Measurements from ENCODE around the gene ELOF1. TPM values are rescaled to one million over a fixed set of nuclear protein-coding genes. Genes with fewer than 3 reads are reported as not detected.
A peak's percentile ranks its signal among the peaks of the same experiment; 100 is the strongest.

ELOF1 gene
- total and polyA plus RNA-seq, 2 of the 13 experiments (the other 11 are each of a cell fraction or from before 2014, with no cell fraction given): 14.5 to 43.2 TPM

GRCh38 chr19:11528551-11529341, 30.3 kb downstream of the ELOF1 start, which contains the start of gene ECSIT (continued):
- no peak for TF ChIP-seq GPBP1L1 (CRISPR knock-in tag; IDR thresholded peaks at IDR 0.05)
- no peak for TF ChIP-seq CCDC6 (CRISPR knock-in tag; IDR thresholded peaks at IDR 0.05)
- TF ChIP-seq, protein P1, sequence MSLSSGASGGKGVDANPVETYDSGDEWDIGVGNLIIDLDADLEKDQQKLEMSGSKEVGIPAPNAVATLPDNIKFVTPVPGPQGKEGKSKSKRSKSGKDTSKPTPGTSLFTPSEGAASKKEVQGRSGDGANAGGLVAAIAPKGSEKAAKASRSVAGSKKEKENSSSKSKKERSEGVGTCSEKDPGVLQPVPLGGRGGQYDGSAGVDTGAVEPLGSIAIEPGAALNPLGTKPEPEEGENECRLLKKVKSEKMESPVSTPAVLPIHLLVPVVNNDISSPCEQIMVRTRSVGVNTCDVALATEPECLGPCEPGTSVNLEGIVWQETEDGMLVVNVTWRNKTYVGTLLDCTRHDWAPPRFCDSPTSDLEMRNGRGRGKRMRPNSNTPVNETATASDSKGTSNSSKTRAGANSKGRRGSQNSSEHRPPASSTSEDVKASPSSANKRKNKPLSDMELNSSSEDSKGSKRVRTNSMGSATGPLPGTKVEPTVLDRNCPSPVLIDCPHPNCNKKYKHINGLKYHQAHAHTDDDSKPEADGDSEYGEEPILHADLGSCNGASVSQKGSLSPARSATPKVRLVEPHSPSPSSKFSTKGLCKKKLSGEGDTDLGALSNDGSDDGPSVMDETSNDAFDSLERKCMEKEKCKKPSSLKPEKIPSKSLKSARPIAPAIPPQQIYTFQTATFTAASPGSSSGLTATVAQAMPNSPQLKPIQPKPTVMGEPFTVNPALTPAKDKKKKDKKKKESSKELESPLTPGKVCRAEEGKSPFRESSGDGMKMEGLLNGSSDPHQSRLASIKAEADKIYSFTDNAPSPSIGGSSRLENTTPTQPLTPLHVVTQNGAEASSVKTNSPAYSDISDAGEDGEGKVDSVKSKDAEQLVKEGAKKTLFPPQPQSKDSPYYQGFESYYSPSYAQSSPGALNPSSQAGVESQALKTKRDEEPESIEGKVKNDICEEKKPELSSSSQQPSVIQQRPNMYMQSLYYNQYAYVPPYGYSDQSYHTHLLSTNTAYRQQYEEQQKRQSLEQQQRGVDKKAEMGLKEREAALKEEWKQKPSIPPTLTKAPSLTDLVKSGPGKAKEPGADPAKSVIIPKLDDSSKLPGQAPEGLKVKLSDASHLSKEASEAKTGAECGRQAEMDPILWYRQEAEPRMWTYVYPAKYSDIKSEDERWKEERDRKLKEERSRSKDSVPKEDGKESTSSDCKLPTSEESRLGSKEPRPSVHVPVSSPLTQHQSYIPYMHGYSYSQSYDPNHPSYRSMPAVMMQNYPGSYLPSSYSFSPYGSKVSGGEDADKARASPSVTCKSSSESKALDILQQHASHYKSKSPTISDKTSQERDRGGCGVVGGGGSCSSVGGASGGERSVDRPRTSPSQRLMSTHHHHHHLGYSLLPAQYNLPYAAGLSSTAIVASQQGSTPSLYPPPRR (CRISPR knock-in tag; IDR thresholded peaks at IDR 0.05; ENCODE audit: borderline replicate concordance): no peak; the same call in 1 of the 2 replicates
- TF ChIP-seq ZNF142 (CRISPR knock-in tag; IDR thresholded peaks at IDR 0.05): no peak
- TF ChIP-seq, protein P2, sequence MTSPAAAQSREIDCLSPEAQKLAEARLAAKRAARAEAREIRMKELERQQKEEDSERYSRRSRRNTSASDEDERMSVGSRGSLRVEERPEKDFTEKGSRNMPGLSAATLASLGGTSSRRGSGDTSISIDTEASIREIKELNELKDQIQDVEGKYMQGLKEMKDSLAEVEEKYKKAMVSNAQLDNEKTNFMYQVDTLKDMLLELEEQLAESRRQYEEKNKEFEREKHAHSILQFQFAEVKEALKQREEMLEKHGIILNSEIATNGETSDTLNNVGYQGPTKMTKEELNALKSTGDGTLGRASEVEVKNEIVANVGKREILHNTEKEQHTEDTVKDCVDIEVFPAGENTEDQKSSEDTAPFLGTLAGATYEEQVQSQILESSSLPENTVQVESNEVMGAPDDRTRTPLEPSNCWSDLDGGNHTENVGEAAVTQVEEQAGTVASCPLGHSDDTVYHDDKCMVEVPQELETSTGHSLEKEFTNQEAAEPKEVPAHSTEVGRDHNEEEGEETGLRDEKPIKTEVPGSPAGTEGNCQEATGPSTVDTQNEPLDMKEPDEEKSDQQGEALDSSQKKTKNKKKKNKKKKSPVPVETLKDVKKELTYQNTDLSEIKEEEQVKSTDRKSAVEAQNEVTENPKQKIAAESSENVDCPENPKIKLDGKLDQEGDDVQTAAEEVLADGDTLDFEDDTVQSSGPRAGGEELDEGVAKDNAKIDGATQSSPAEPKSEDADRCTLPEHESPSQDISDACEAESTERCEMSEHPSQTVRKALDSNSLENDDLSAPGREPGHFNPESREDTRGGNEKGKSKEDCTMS (CRISPR knock-in tag; conservative IDR thresholded peaks at IDR 0.05): no peak
- no peak for TF ChIP-seq FOSL1 (CRISPR knock-in tag; IDR thresholded peaks at IDR 0.05; ENCODE audit: borderline replicate concordance)
- no peak for TF ChIP-seq ZNF282 (IDR thresholded peaks at IDR 0.05; ENCODE audit: partially characterized antibody)
- TF ChIP-seq STAT6 (CRISPR knock-in tag; IDR thresholded peaks at IDR 0.05; ENCODE audit: borderline replicate concordance): 0 out of 2 replicates have a peak, but pooled peaks have one; percentile 2
